CD4-positive, alpha-beta memory T cell (primary cell): Measurements from ENCODE around the gene CCDC134. TPM values are rescaled to one million over a fixed set of nuclear protein-coding genes. Genes with fewer than 3 reads are reported as not detected.
A peak's percentile ranks its signal among the peaks of the same experiment; 100 is the strongest.

Experiments
- CTCF ChIA-PET: fragments of 350-600 bp; sonication (Branson Sonifier 250); formaldehyde crosslinking; loops from one replicate; lab custom pipeline; 2021; ENCODE audit warnings: inconsistent platforms; ENCODE audit not compliant: partially characterized antibody; lab: Charles Lee
- POLR2A ChIA-PET: fragments of 350-600 bp; sonication (Branson Sonifier 250); formaldehyde crosslinking; loops from one replicate; lab custom pipeline; 2021; ENCODE audit not compliant: partially characterized antibody; lab: Charles Lee
- DNase-seq, 5 donors: peaks; one replicate each; pipeline versions ENCODE4 v3.0.0 to v3.0.0-alpha.2; 2020 to 2022; ENCODE audit warnings: mixed read lengths in 1 of 5
- H3K27ac ChIP-seq: one replicate; pipeline ENCODE4 v1.7.0; 2013; ENCODE audit warnings: low read depth, low read length
- H3K27me3 ChIP-seq: 2 replicates; pipeline ENCODE4 v1.7.0; 2013; ENCODE audit warnings: mild to moderate bottlenecking, low read length, moderate library complexity; ENCODE audit not compliant: insufficient read depth
- H3K36me3 ChIP-seq: 2 replicates; pipeline ENCODE4 v1.7.0; 2013; ENCODE audit warnings: mild to moderate bottlenecking, low read length, moderate library complexity; ENCODE audit not compliant: insufficient read depth
- H3K4me1 ChIP-seq: 2 replicates; pipeline ENCODE4 v1.7.0; 2013; ENCODE audit warnings: mild to moderate bottlenecking, low read length, moderate library complexity; ENCODE audit not compliant: insufficient read depth
- H3K4me3 ChIP-seq, 2 donors: one replicate each; pipeline ENCODE4 v1.7.0; 2013; ENCODE audit warnings: low read length in 2 of 2, mild to moderate bottlenecking in 1 of 2
- H3K9me3 ChIP-seq, 2 donors: one replicate each; pipeline ENCODE4 v1.7.0; 2013; ENCODE audit warnings: low read length in 2 of 2, control low read depth in 1 of 2; ENCODE audit not compliant: control insufficient read depth in 1 of 2
- H3K27ac Mint-ChIP-seq, 7 donors: one replicate each; pipeline ENCODE4 v1.8.0; 2020 to 2021; ENCODE audit warnings: mixed read lengths in 7 of 7, mild to moderate bottlenecking in 6 of 7, inconsistent platforms in 3 of 7, moderate library complexity in 3 of 7
- H3K27me3 Mint-ChIP-seq, 2 donors: one replicate each; pipeline ENCODE4 v1.8.0; 2020 to 2021; ENCODE audit warnings: mixed read lengths in 2 of 2
- H3K36me3 Mint-ChIP-seq, 2 donors: one replicate each; pipeline ENCODE4 v1.8.0; 2020 to 2021; ENCODE audit warnings: mixed read lengths in 2 of 2, inconsistent platforms in 1 of 2, mild to moderate bottlenecking in 1 of 2
- H3K4me1 Mint-ChIP-seq, 4 donors: one replicate each; pipeline ENCODE4 v1.8.0; 2020 to 2021; ENCODE audit warnings: mixed read lengths in 4 of 4, mild to moderate bottlenecking in 1 of 4
- H3K4me3 Mint-ChIP-seq, 8 donors: one replicate each; pipeline ENCODE4 v1.8.0; 2020 to 2021; ENCODE audit warnings: mixed read lengths in 8 of 8, mild to moderate bottlenecking in 7 of 8, moderate library complexity in 6 of 8, inconsistent platforms in 3 of 8
- H3K9me3 Mint-ChIP-seq, 8 donors: one replicate each; pipeline ENCODE4 v1.8.0; 2020 to 2021; ENCODE audit warnings: mixed read lengths in 8 of 8, mild to moderate bottlenecking in 5 of 8, inconsistent platforms in 3 of 8, moderate library complexity in 1 of 8
- intact Hi-C: fragments of 100-400 bp; cut with micrococcal nuclease; formaldehyde crosslinking; loops from one replicate; pipeline ENCODE4 v1.15.1; 2023
- polyA plus RNA-seq, 2 donors: library from polyadenylated mRNA; unstranded; fragments of 300-500 nt; fragmentation: Illumina TruSeq; gene quantifications; one replicate each; pipeline ENCODE4 v1.2.3, GENCODE V29; 2021
- total RNA-seq, 2 experiments: library from RNA; stranded (reverse); gene quantifications; one replicate each; pipeline ENCODE4 v1.2.3, GENCODE V29; 2021

The CCDC134 gene
- total and polyA plus RNA-seq, 4 experiments from 2014 or later: 1.2 to 27.8 (median 13.0) TPM

GRCh38 chr22:41776381-41776780 lies 24.1 kb upstream of the CCDC134 start:
- H3K27me3 Mint-ChIP-seq: no peaks in the 10 kb centered on the region
- Histone ChIP-seq H3K4me3 (no peak overlapping the region), H3K27ac (no peak overlapping the region), H3K4me1 (peaks cover 19% of the 10 kb centered on the region), H3K9me3 (no peaks in the 10 kb centered on the region), H3K36me3 (no peaks in the 10 kb centered on the region), H3K27me3 (no peaks in the 10 kb centered on the region)
- peak overlapping the region in 2 of 7 donors; percentile 42 to 60 for H3K27ac Mint-ChIP-seq
- no peak for DNase-seq
- peaks cover 0 to 2% of the 10 kb centered on the region in 2 donors for H3K36me3 Mint-ChIP-seq
- no peak overlapping the region for H3K4me3 Mint-ChIP-seq
- H3K4me1 Mint-ChIP-seq: peaks cover 13 to 26% (median 18%) of the 10 kb centered on the region in 4 donors
- ChIA-PET POLR2A (interaction anchor here (7.8 to 16.2 kb wide), 2 partner anchors 22 to 164 kb away, joined by 77 to 584 read pairs; partner anchors contain the start of gene CCDC134), CTCF (interaction anchor here (1.0 to 1.3 kb wide), 2 partner anchors 30 to 165 kb away, joined by 4 read pairs; no protein-coding TSS in a partner anchor)
- H3K9me3 Mint-ChIP-seq: no peaks in the 10 kb centered on the region
- intact Hi-C loops: no loop called here

GRCh38 chr22:41777749-41778425 lies 22.6 kb upstream of the CCDC134 start:
- H3K4me1 ChIP-seq: peaks cover 34% of the 10 kb centered on the region
- no peaks in the 10 kb centered on the region for H3K9me3 ChIP-seq
- Mint-ChIP-seq H3K36me3 (peaks cover 0 to 5% of the 10 kb centered on the region in 2 donors), H3K9me3 (no peaks in the 10 kb centered on the region), H3K4me1 (peaks cover 22 to 41% (median 31%) of the 10 kb centered on the region in 4 donors), H3K27me3 (no peaks in the 10 kb centered on the region), H3K27ac (peak overlapping the region in 5 of 7 donors; percentile 42 to 100 (median 59)), H3K4me3 (no peak overlapping the region)
- intact Hi-C loops: no loop called here
- no peaks in the 10 kb centered on the region for H3K27me3 ChIP-seq
- POLR2A ChIA-PET: interaction anchor here (0.8 to 16.2 kb wide), 3 partner anchors 10 to 162 kb away, joined by 3 to 584 read pairs (median 77); partner anchors contain the start of gene CCDC134
- no peaks in the 10 kb centered on the region for H3K36me3 ChIP-seq
- CTCF ChIA-PET: interaction anchor here (2.3 to 5.1 kb wide), 2 partner anchors 31 to 111 kb away, joined by 5 to 46 read pairs; no protein-coding TSS in a partner anchor
- no peak for DNase-seq
- no peak overlapping the region for H3K27ac ChIP-seq
- no peak overlapping the region for H3K4me3 ChIP-seq

GRCh38 chr22:41779929-41780505 lies 20.5 kb upstream of the CCDC134 start:
- intact Hi-C loops: loop anchor here (2.0 kb wide), 1 partner anchor 91 kb away; the partner anchor contains the start of gene SNU13
- peak overlapping the region; percentile 90 for H3K27ac ChIP-seq
- peaks cover 7 to 16% of the 10 kb centered on the region in 2 donors for H3K36me3 Mint-ChIP-seq
- H3K27me3 Mint-ChIP-seq: no peaks in the 10 kb centered on the region
- H3K4me1 ChIP-seq: peaks cover 50% of the 10 kb centered on the region
- no peaks in the 10 kb centered on the region for H3K9me3 ChIP-seq
- peak overlapping the region; percentile 55 to 95 (median 85) for H3K4me3 Mint-ChIP-seq
- peaks cover 9% of the 10 kb centered on the region for H3K36me3 ChIP-seq
- no peaks in the 10 kb centered on the region for H3K9me3 Mint-ChIP-seq
- peak overlapping the region; percentile 92 to 100 (median 99) for H3K27ac Mint-ChIP-seq
- DNase-seq: peak in 1 of 5 donors; percentile 40
- H3K27me3 ChIP-seq: no peaks in the 10 kb centered on the region
- POLR2A ChIA-PET: interaction anchor here (0.8 to 16.2 kb wide), 16 partner anchors 10 to 834 kb away, joined by 3 to 584 read pairs (median 10); partner anchors contain the start of genes CCDC134, CENPM, PMM1 and POLDIP3
- peaks cover 29 to 53% (median 40%) of the 10 kb centered on the region in 4 donors for H3K4me1 Mint-ChIP-seq
- H3K4me3 ChIP-seq: peak overlapping the region in 1 of 2 donors; percentile 92
- CTCF ChIA-PET: interaction anchor here (1.0 to 5.1 kb wide), 10 partner anchors 15 to 160 kb away, joined by 3 to 71 read pairs (median 12); partner anchors contain the start of gene CCDC134

GRCh38 chr22:41780746-41781505 lies 19.6 kb upstream of the CCDC134 start:
- Histone ChIP-seq H3K27me3 (no peaks in the 10 kb centered on the region), H3K4me1 (peaks cover 50% of the 10 kb centered on the region), H3K9me3 (no peaks in the 10 kb centered on the region), H3K27ac (peak overlapping the region; percentile 90), H3K36me3 (peaks cover 9% of the 10 kb centered on the region), H3K4me3 (peak overlapping the region; percentile 88 to 92)
- Mint-ChIP-seq H3K36me3 (peaks cover 7 to 17% of the 10 kb centered on the region in 2 donors), H3K4me1 (peaks cover 29 to 53% (median 40%) of the 10 kb centered on the region in 4 donors), H3K27me3 (no peaks in the 10 kb centered on the region), H3K9me3 (no peaks in the 10 kb centered on the region), H3K4me3 (peak overlapping the region; percentile 88 to 94 (median 90)), H3K27ac (peak overlapping the region; percentile 92 to 100 (median 99))
- ChIA-PET CTCF (interaction anchor here (0.6 to 5.1 kb wide), 14 partner anchors 8 to 261 kb away, joined by 3 to 71 read pairs (median 6); partner anchors contain the start of gene CCDC134), POLR2A (interaction anchor here (0.7 to 16.2 kb wide), 38 partner anchors 8 to 1144 kb away, joined by 3 to 584 read pairs (median 4); partner anchors contain the start of genes CCDC134, CENPM, DESI1 and MEI1)
- DNase-seq: peak; percentile 90 to 99 (median 95)
- intact Hi-C loops: loop anchor here (1.0 to 2.0 kb wide), 4 partner anchors 19 to 160 kb away; partner anchors contain the start of genes CCDC134 and SNU13

GRCh38 chr22:41781507-41781906 lies 19.0 kb upstream of the CCDC134 start:
- DNase-seq: peak in 1 of 5 donors; percentile 46
- ChIA-PET CTCF (interaction anchor here (0.6 to 5.1 kb wide), 15 partner anchors 8 to 859 kb away, joined by 3 to 71 read pairs (median 6); partner anchors contain the start of gene CCDC134), POLR2A (interaction anchor here (0.5 to 16.2 kb wide), 37 partner anchors 9 to 1145 kb away, joined by 3 to 584 read pairs (median 4); partner anchors contain the start of genes CCDC134, CENPM, DESI1 and MEI1)
- peak overlapping the region; percentile 88 to 92 for H3K4me3 ChIP-seq
- Mint-ChIP-seq H3K36me3 (peaks cover 11 to 22% of the 10 kb centered on the region in 2 donors), H3K27ac (peak overlapping the region; percentile 92 to 100 (median 99)), H3K4me3 (peak overlapping the region; percentile 88 to 94 (median 90)), H3K4me1 (peaks cover 31 to 58% (median 41%) of the 10 kb centered on the region in 4 donors), H3K27me3 (no peaks in the 10 kb centered on the region), H3K9me3 (no peaks in the 10 kb centered on the region)
- intact Hi-C loops: loop anchor here (1.0 to 2.0 kb wide), 4 partner anchors 19 to 160 kb away; partner anchors contain the start of genes CCDC134 and SNU13
- H3K4me1 ChIP-seq: peaks cover 55% of the 10 kb centered on the region
- peak overlapping the region; percentile 90 for H3K27ac ChIP-seq
- no peaks in the 10 kb centered on the region for H3K9me3 ChIP-seq
- H3K27me3 ChIP-seq: no peaks in the 10 kb centered on the region
- peaks cover 14% of the 10 kb centered on the region for H3K36me3 ChIP-seq

- POLR2A ChIA-PET: interaction anchor here (0.5 to 16.2 kb wide), 15 partner anchors 9 to 158 kb away, joined by 3 to 584 read pairs (median 11); partner anchors contain the start of genes CCDC134, MEI1, SNU13 and SREBF2
- Mint-ChIP-seq H3K27me3 (no peaks in the 10 kb centered on the region), H3K4me3 (peak overlapping the region; percentile 88 to 94 (median 90)), H3K9me3 (no peaks in the 10 kb centered on the region), H3K36me3 (peaks cover 16 to 29% of the 10 kb centered on the region in 2 donors), H3K27ac (peak overlapping the region; percentile 92 to 100 (median 99)), H3K4me1 (peaks cover 38 to 65% (median 49%) of the 10 kb centered on the region in 4 donors)
- H3K36me3 ChIP-seq: peaks cover 19% of the 10 kb centered on the region
- peak overlapping the region; percentile 90 for H3K27ac ChIP-seq
- DNase-seq: peak in 2 of 5 donors; percentile 24 to 58
- no peaks in the 10 kb centered on the region for H3K27me3 ChIP-seq
- peak overlapping the region; percentile 88 to 92 for H3K4me3 ChIP-seq
- H3K4me1 ChIP-seq: peaks cover 63% of the 10 kb centered on the region
- no peaks in the 10 kb centered on the region for H3K9me3 ChIP-seq
- intact Hi-C loops: no loop called here
- CTCF ChIA-PET: interaction anchor here (1.1 to 5.1 kb wide), 12 partner anchors 7 to 860 kb away, joined by 3 to 71 read pairs (median 9); partner anchors contain the start of gene CCDC134
Measured at GRCh38 chr22:41782316-41782715, 18.2 kb upstream of the CCDC134 start.
